K562 (cell line): ENCODE measurements around the gene PYDC2.

Experiments used
- CCAR2 ChIP-seq: fragments of 200-400 bp; formaldehyde crosslinking; IDR thresholded peaks from 2 replicates; pipeline ENCODE4 v1.6.1; 2017; ENCODE audit warnings: mild to moderate bottlenecking, low read depth, low read length
- MAZ ChIP-seq, 2 experiments: fragments of 450-650 bp in 1 of 2; sonication (generic) in 1 of 2; formaldehyde crosslinking; IDR thresholded peaks in 1 of 2; conservative IDR thresholded peaks in 1 of 2; 2 replicates each; pipeline versions ENCODE4 v1.4.0 to v1.5.0; 2020; ENCODE audit warnings: mild to moderate bottlenecking in 1 of 2, missing genetic modification reagents in 1 of 2
- POLR2AphosphoS5 ChIP-seq: IDR thresholded peaks from 2 replicates; pipeline ENCODE4 v1.6.1; 2011; ENCODE audit warnings: mild to moderate bottlenecking, low read depth, low read length, moderate library complexity; ENCODE audit not compliant: control insufficient read depth, insufficient read depth
- PRPF4 ChIP-seq: fragments of 200-400 bp; formaldehyde crosslinking; IDR thresholded peaks from one replicate; pipeline ENCODE4 v1.6.1; 2017; ENCODE audit warnings: low read length, low read depth, mild to moderate bottlenecking; ENCODE audit not compliant: insufficient read depth, poor library complexity, severe bottlenecking
- SAFB ChIP-seq: fragments of 200-400 bp; formaldehyde crosslinking; IDR thresholded peaks from 2 replicates; pipeline ENCODE4 v1.6.1; 2017; ENCODE audit warnings: low read depth, low read length, borderline replicate concordance
- SPI1 ChIP-seq: IDR thresholded peaks from 2 replicates; pipeline ENCODE4 v1.6.1; 2011; ENCODE audit warnings: low read depth, low read length, control low read depth, borderline replicate concordance
- ZNF121 ChIP-seq: sonication (generic); formaldehyde crosslinking; conservative IDR thresholded peaks from 2 replicates; pipeline ENCODE4 v1.8.0; 2022; ENCODE audit warnings: missing genetic modification reagents
- ZNF766 ChIP-seq: fragments of 200-800 bp; sonication (Bioruptor generic); conservative IDR thresholded peaks from 2 replicates; pipeline ENCODE4 v1.6.1; 2016; ENCODE audit warnings: missing genetic modification characterization, missing compliant biosample characterization
- TF ChIP-seq, protein P1 (sequence below), 3 experiments: IDR thresholded peaks in 2 of 3; conservative IDR thresholded peaks in 1 of 3; 2 replicates each; pipeline ENCODE4 v1.5.1; 2011 to 2012; ENCODE audit warnings: low read length in 3 of 3, mild to moderate bottlenecking in 3 of 3, control low read depth in 2 of 3, improper control_type of control experiment in 1 of 3, inconsistent platforms in 1 of 3, low read depth in 1 of 3, mixed read lengths in 1 of 3, moderate library complexity in 1 of 3; ENCODE audit not compliant: insufficient read depth in 2 of 3
- TF ChIP-seq, protein P2 (sequence below), 2 experiments: fragments of 450-650 bp; formaldehyde crosslinking in 1 of 2; IDR thresholded peaks; 2 replicates each; pipeline versions ENCODE4 v1.4.0 to v1.6.1; 2014 to 2020; ENCODE audit warnings: mild to moderate bottlenecking in 2 of 2, borderline replicate concordance in 1 of 2, low read depth in 1 of 2

DNA sequence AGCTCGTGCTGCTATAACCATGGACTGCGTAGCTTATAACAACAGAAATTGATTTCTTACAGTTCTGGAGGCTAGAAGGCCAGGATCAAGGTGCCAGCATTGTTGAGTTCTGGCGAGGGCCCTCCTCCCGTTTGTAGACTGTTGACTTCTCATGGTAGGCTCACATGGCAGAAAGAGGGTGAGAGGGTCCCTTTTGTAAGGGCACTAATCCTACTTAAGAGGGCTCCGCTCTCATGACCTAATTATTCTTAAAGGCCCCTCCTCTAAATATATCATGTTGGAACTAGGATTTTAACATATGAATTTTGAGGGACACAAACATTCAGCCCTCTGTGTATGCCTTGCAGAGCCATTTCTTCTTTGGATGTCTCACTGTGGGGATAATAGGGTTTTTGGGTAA lies 28.8 kb upstream of the PYDC2 start:
- TF ChIP-seq, protein P1, sequence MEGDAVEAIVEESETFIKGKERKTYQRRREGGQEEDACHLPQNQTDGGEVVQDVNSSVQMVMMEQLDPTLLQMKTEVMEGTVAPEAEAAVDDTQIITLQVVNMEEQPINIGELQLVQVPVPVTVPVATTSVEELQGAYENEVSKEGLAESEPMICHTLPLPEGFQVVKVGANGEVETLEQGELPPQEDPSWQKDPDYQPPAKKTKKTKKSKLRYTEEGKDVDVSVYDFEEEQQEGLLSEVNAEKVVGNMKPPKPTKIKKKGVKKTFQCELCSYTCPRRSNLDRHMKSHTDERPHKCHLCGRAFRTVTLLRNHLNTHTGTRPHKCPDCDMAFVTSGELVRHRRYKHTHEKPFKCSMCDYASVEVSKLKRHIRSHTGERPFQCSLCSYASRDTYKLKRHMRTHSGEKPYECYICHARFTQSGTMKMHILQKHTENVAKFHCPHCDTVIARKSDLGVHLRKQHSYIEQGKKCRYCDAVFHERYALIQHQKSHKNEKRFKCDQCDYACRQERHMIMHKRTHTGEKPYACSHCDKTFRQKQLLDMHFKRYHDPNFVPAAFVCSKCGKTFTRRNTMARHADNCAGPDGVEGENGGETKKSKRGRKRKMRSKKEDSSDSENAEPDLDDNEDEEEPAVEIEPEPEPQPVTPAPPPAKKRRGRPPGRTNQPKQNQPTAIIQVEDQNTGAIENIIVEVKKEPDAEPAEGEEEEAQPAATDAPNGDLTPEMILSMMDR (IDR thresholded peaks at IDR 0.05 in 2 of 3, conservative IDR thresholded peaks at IDR 0.05 in 1 of 3; ENCODE audit: insufficient read depth in 2 of 3, low read depth in 1 of 3, low read length in 3 of 3) = no peak
- no peak for TF ChIP-seq POLR2AphosphoS5
- TF ChIP-seq CCAR2 = no peak
- no peak for TF ChIP-seq ZNF766 (CRISPR knock-in tag)
- no peak for TF ChIP-seq MAZ (CRISPR knock-in tag; conservative IDR thresholded peaks at IDR 0.05 in 1 of 2, IDR thresholded peaks at IDR 0.05 in 1 of 2)
- TF ChIP-seq SPI1 = no peak
- no peak for TF ChIP-seq SAFB
- no peak for TF ChIP-seq ZNF121
- TF ChIP-seq, protein P2, sequence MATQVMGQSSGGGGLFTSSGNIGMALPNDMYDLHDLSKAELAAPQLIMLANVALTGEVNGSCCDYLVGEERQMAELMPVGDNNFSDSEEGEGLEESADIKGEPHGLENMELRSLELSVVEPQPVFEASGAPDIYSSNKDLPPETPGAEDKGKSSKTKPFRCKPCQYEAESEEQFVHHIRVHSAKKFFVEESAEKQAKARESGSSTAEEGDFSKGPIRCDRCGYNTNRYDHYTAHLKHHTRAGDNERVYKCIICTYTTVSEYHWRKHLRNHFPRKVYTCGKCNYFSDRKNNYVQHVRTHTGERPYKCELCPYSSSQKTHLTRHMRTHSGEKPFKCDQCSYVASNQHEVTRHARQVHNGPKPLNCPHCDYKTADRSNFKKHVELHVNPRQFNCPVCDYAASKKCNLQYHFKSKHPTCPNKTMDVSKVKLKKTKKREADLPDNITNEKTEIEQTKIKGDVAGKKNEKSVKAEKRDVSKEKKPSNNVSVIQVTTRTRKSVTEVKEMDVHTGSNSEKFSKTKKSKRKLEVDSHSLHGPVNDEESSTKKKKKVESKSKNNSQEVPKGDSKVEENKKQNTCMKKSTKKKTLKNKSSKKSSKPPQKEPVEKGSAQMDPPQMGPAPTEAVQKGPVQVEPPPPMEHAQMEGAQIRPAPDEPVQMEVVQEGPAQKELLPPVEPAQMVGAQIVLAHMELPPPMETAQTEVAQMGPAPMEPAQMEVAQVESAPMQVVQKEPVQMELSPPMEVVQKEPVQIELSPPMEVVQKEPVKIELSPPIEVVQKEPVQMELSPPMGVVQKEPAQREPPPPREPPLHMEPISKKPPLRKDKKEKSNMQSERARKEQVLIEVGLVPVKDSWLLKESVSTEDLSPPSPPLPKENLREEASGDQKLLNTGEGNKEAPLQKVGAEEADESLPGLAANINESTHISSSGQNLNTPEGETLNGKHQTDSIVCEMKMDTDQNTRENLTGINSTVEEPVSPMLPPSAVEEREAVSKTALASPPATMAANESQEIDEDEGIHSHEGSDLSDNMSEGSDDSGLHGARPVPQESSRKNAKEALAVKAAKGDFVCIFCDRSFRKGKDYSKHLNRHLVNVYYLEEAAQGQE (IDR thresholded peaks at IDR 0.05; ENCODE audit: borderline replicate concordance) = no peak
- TF ChIP-seq, protein P2 (CRISPR knock-in tag; IDR thresholded peaks at IDR 0.05; ENCODE audit: low read depth) = no peak
- no peak for TF ChIP-seq PRPF4
